ENCODE data around the gene SIGLECL1.

GRCh38 chr19:51246164-51246552 lies 4.7 kb upstream of the SIGLECL1 start:
- TF ChIP-seq REST (IDR thresholded peaks at IDR 0.05; ENCODE audit: insufficient read depth in 1 of 2, low read depth in 2 of 2, low read length in 2 of 2) = no peak
- no peak for TF ChIP-seq POLR2AphosphoS5 (IDR thresholded peaks at IDR 0.05; ENCODE audit: low read depth, low read length)
- no peak for TF ChIP-seq TAF1 (IDR thresholded peaks at IDR 0.05; ENCODE audit: borderline replicate concordance, insufficient read depth, low read length)
- no peak for TF ChIP-seq SIN3A (IDR thresholded peaks at IDR 0.05; ENCODE audit: borderline replicate concordance, insufficient read depth, low read length)
